Mucosa of stomach (tissue), 1 donor: ENCODE measurements around the gene COL11A1.
"Not testable (repeated sequence)": the region's sequence is repeated elsewhere in the genome, so short reads cannot be mapped to it uniquely, and the experiment has no call there.

Source experiments
- H3K27me3 ChIP-seq: one replicate; pipeline ENCODE4 v1.7.0; 2013; ENCODE audit warnings: mild to moderate bottlenecking, low read length; ENCODE audit not compliant: control insufficient read depth, insufficient read depth
- H3K36me3 ChIP-seq: one replicate; pipeline ENCODE4 v1.7.0; 2013; ENCODE audit warnings: low read length; ENCODE audit not compliant: control insufficient read depth, insufficient read depth
- H3K4me1 ChIP-seq: one replicate; pipeline ENCODE4 v1.7.0; 2013; ENCODE audit warnings: mild to moderate bottlenecking, low read length; ENCODE audit not compliant: control insufficient read depth, insufficient read depth
- H3K4me3 ChIP-seq: one replicate; pipeline ENCODE4 v1.7.0; 2013; ENCODE audit warnings: low read length
- H3K9ac ChIP-seq: one replicate; pipeline ENCODE4 v1.7.0; 2013; ENCODE audit warnings: mild to moderate bottlenecking, low read length, moderate library complexity
- H3K9me3 ChIP-seq: one replicate; pipeline ENCODE4 v1.7.0; 2013; ENCODE audit warnings: mild to moderate bottlenecking, low read length, moderate library complexity; ENCODE audit not compliant: control insufficient read depth
- donor health status: Pancreatic carcinoma.

Gene COL11A1

GRCh38 chr1:102954576-102954975, 153.7 kb downstream of the COL11A1 start:
- no peaks in the 10 kb centered on the region for H3K4me1 ChIP-seq
- no peaks in the 10 kb centered on the region for H3K36me3 ChIP-seq
- no peaks in the 10 kb centered on the region for H3K27me3 ChIP-seq
- no peak overlapping the region for H3K4me3 ChIP-seq
- no peak overlapping the region for H3K9ac ChIP-seq
- no peaks in the 10 kb centered on the region for H3K9me3 ChIP-seq

- no peaks in the 10 kb centered on the region for H3K36me3 ChIP-seq
- no peak overlapping the region for H3K9ac ChIP-seq
- H3K9me3 ChIP-seq = no peaks in the 10 kb centered on the region
- H3K4me1 ChIP-seq = no peaks in the 10 kb centered on the region
- H3K4me3 ChIP-seq = no peak overlapping the region
- no peaks in the 10 kb centered on the region for H3K27me3 ChIP-seq
Measured at GRCh38 chr1:102952400-102952799, 155.9 kb downstream of the COL11A1 start.

GRCh38 chr1:102942324-102942723, 166.0 kb downstream of the COL11A1 start:
- Histone ChIP-seq H3K36me3 (no peaks in the 10 kb centered on the region), H3K9ac (no peak overlapping the region), H3K4me1 (no peaks in the 10 kb centered on the region), H3K4me3 (no peak overlapping the region), H3K27me3 (no peaks in the 10 kb centered on the region), H3K9me3 (no peaks in the 10 kb centered on the region)

GRCh38 chr1:102941366-102941947, 166.9 kb downstream of the COL11A1 start:
- Histone ChIP-seq H3K9ac (no peak overlapping the region), H3K27me3 (no peaks in the 10 kb centered on the region), H3K4me1 (no peaks in the 10 kb centered on the region), H3K36me3 (no peaks in the 10 kb centered on the region), H3K9me3 (no peaks in the 10 kb centered on the region), H3K4me3 (no peak overlapping the region)

GRCh38 chr1:102937401-102937800, 170.9 kb downstream of the COL11A1 start:
- Histone ChIP-seq H3K9me3 (no peaks in the 10 kb centered on the region), H3K4me3 (no peak overlapping the region), H3K9ac (no peak overlapping the region), H3K36me3 (no peaks in the 10 kb centered on the region), H3K27me3 (no peaks in the 10 kb centered on the region), H3K4me1 (no peaks in the 10 kb centered on the region)

GRCh38 chr1:102933362-102933761, 175.0 kb downstream of the COL11A1 start:
- H3K27me3 ChIP-seq, H3K4me3 ChIP-seq, H3K9ac ChIP-seq, H3K9me3 ChIP-seq, H3K36me3 ChIP-seq, H3K4me1 ChIP-seq: not testable (repeated sequence)

GRCh38 chr1:102919659-102920058, 188.7 kb downstream of the COL11A1 start:
- no peaks in the 10 kb centered on the region for H3K9me3 ChIP-seq
- no peak overlapping the region for H3K9ac ChIP-seq
- no peaks in the 10 kb centered on the region for H3K36me3 ChIP-seq
- no peak overlapping the region for H3K4me3 ChIP-seq
- no peaks in the 10 kb centered on the region for H3K27me3 ChIP-seq
- H3K4me1 ChIP-seq = no peaks in the 10 kb centered on the region

- H3K4me3 ChIP-seq = no peak overlapping the region
- no peaks in the 10 kb centered on the region for H3K27me3 ChIP-seq
- H3K36me3 ChIP-seq = no peaks in the 10 kb centered on the region
- no peaks in the 10 kb centered on the region for H3K4me1 ChIP-seq
- no peak overlapping the region for H3K9ac ChIP-seq
- H3K9me3 ChIP-seq = no peaks in the 10 kb centered on the region
Measured at GRCh38 chr1:102901996-102902395, 206.3 kb downstream of the COL11A1 start.

GRCh38 chr1:102899935-102900334, 208.4 kb downstream of the COL11A1 start:
- no peaks in the 10 kb centered on the region for H3K9me3 ChIP-seq
- no peak overlapping the region for H3K4me3 ChIP-seq
- no peak overlapping the region for H3K9ac ChIP-seq
- H3K4me1 ChIP-seq = no peaks in the 10 kb centered on the region
- H3K36me3 ChIP-seq = no peaks in the 10 kb centered on the region
- H3K27me3 ChIP-seq = no peaks in the 10 kb centered on the region

GRCh38 chr1:102897557-102897956, 210.8 kb downstream of the COL11A1 start:
- Histone ChIP-seq H3K9me3 (no peaks in the 10 kb centered on the region), H3K4me3 (no peak overlapping the region), H3K27me3 (no peaks in the 10 kb centered on the region), H3K36me3 (no peaks in the 10 kb centered on the region), H3K9ac (no peak overlapping the region), H3K4me1 (no peaks in the 10 kb centered on the region)

- no peak overlapping the region for H3K9ac ChIP-seq
- no peaks in the 10 kb centered on the region for H3K4me1 ChIP-seq
Measured at GRCh38 chr1:102896771-102897170, 211.6 kb downstream of the COL11A1 start.

GRCh38 chr1:102896286-102896685, 212.0 kb downstream of the COL11A1 start:
- H3K36me3 ChIP-seq = no peaks in the 10 kb centered on the region
- no peak overlapping the region for H3K9ac ChIP-seq
- H3K9me3 ChIP-seq = no peaks in the 10 kb centered on the region
- H3K27me3 ChIP-seq = no peaks in the 10 kb centered on the region
- no peak overlapping the region for H3K4me3 ChIP-seq
- H3K4me1 ChIP-seq = no peaks in the 10 kb centered on the region

More at GRCh38 chr1:102896771-102897170, 211.6 kb downstream of the COL11A1 start:
- H3K27me3 ChIP-seq = no peaks in the 10 kb centered on the region
- H3K4me3 ChIP-seq = no peak overlapping the region
- H3K36me3 ChIP-seq = no peaks in the 10 kb centered on the region
- H3K9me3 ChIP-seq = no peaks in the 10 kb centered on the region
